GM21576 (cell line): ENCODE data around the gene FH.

Experiments used
- ATAC-seq: cut with Tn5 transposase; IDR thresholded peaks from one replicate; pipeline ENCODE4 v1.9.1; 2021; ENCODE audit warnings: mild to moderate bottlenecking, moderate library complexity; ENCODE audit not compliant: unreplicated experiment

The FH gene

GRCh38 chr1:241519308-241520079 lies at the start of gene FH:
Gene FH (minus strand): TSS chr1:241519755. CDS start chr1:241519722, 33 bp downstream.
- ATAC-seq: peak; percentile 97

DNA sequence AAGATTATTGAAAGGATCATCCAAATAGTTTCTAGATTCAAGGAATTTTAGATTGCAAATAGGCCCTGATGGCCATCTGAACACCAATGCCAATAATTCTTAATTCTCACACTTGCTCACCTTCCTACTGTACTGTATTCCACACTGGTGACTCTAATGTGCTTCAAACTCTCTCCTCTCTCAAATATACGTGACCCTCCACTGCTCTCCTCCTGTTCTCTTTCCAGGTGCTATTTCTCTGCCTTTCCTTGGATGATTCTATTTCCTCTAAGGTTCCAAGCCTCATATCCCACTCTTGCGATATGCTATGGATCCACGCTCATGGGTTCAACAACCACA lies 41.3 kb upstream of the FH start:
- no peak for ATAC-seq

GRCh38 chr1:241560146-241560848 lies 40.7 kb upstream of the FH start:
- ATAC-seq: no peak

GRCh38 chr1:241557551-241558193 lies 38.1 kb upstream of the FH start:
- ATAC-seq: no peak

- no peak for ATAC-seq
Measured at GRCh38 chr1:241557031-241557430, 37.5 kb upstream of the FH start.

- ATAC-seq: no peak
Measured at GRCh38 chr1:241555526-241555925, 36.0 kb upstream of the FH start.

GRCh38 chr1:241553886-241554592 lies 34.5 kb upstream of the FH start:
- ATAC-seq: no peak

GRCh38 chr1:241551759-241552638 lies 32.4 kb upstream of the FH start:
- peak; percentile 88 for ATAC-seq

- no peak for ATAC-seq
Measured at GRCh38 chr1:241550318-241550717, 30.8 kb upstream of the FH start.

- ATAC-seq: no peak
Measured at GRCh38 chr1:241548008-241548407, 28.5 kb upstream of the FH start.

DNA sequence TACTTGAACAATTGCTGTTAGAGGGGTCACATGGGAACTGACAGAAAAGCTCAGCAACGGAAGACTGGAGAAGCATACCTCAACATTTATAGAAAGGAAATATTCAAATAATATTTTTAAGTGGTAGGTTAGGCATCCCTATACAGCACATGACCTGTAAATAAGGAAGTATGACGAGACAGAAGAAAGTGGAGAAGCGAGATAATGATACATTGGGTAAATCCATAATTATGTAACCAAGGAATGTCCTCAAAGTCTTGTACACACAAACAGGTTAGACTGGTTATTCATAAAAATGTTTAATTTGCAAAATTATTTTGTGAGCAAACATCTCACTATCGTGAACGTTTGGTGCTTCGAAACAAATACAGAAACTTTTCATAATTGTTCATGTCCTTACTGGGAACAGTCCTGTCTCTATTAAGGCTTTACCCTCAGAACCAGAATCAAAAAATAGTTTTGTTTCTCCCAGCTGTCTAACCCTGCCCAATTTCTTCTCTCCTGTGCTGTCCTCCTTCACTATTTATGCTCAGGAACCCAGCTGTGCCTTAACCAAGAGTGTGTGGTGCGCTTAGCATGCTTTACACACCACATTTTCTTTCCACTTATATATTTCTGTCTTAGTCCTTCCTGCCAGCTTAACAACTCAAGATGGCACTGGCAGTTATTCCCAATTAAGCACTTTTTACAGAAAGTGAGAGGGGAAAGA lies 22.8 kb upstream of the FH start:
- ATAC-seq: no peak

DNA sequence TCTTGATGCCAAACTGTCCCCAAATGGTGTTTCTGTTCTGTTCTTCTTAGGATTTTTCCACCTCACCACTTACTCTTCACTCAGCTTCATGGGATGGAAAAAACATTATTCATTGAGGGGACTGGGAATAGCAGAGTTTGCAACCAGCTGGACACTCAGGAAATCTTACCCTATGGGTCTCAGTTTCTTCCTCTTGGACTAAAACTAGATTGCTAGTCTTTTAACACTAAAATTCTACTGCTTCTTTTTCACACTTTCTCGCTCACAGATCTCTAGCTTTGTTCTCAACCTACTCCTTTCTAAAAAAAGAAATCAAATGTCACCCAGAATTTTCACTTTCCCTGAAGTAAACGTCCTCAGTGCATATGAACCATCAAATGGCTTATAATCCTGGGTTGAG lies 17.4 kb upstream of the FH start:
- no peak for ATAC-seq

DNA sequence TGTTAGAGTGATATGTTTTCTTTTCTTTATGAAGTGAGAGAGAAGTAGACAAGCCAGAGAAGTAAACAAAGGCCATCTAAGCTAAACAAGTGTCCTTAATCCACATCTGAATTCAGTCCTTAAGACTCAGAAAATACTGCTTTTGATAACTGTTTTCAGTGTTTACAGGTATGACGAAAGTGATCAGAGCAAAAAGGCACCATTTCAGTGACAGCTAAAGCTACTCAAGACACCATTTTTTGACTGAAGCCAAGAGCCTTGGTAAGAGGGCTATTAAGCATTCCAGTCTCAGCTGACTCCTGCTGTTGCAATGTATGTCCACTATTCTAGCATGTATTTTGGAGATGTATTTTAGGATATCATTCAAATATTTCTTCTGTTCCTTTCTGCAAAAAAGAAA lies 16.7 kb upstream of the FH start:
- no peak for ATAC-seq

DNA sequence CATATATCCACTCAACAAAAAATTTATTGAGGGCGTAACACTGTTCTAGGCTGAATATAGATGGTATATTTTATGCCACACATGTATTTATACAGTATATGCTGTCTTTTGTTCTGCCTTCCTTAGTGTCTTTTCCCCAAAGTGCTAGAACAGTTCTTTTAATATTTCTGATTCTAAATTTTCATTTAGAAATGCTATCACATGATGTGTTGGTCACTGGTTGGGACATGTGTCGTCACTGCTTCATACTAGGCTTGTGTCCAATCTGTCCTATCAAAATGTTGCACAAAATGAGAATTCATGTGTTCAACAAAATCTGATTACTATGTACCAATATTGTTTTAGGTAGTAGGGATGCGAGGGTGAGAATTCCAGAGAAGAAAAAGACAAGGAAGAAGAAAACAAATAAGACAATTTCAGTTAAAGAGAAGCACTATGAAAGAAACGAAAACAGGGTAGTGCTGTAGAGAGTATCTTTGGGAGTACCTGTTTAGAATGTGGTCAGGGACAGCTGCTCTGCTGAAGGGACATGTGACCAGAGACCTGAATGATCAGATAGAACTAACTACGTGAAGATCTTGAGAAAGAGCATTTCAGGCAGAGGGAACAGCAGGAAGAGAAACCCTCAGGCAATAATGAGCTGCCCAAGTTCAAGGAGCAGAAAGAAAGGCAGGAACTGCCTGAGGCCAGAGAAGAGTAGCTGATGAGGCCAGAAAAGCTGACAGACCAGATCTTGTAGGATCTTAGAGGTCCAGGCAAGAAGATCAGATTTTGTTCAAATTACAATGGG lies 14.0 kb upstream of the FH start:
- ATAC-seq: peak; percentile 53

- peak; percentile 61 for ATAC-seq
Measured at GRCh38 chr1:241532864-241533263, 13.3 kb upstream of the FH start.

DNA sequence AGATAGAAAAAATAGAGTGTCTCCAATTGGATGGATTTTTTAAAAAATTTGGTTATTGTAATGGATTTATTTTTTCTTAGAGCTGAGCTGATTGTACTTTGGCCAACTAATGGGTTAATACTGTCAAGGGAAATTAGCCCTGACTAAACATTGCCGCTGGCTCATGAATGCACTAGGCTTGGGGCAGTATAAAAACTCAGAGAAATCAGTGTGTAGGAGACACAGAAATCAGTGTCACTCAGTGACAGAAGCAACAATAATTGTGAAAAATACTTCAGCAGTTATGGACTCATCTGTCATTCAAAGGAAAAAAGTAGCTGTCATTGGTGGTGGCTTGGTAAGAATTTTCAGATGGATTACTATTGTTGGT lies 12.6 kb upstream of the FH start, which contains the start of gene KMO:
Gene KMO (plus strand): TSS at position 217 of the 370 bp plus-strand sequence. CDS start 67 bp downstream, at position 284.
- peak; percentile 22 for ATAC-seq

GRCh38 chr1:241531195-241532161 lies 11.9 kb upstream of the FH start:
- peak; percentile 60 for ATAC-seq

DNA sequence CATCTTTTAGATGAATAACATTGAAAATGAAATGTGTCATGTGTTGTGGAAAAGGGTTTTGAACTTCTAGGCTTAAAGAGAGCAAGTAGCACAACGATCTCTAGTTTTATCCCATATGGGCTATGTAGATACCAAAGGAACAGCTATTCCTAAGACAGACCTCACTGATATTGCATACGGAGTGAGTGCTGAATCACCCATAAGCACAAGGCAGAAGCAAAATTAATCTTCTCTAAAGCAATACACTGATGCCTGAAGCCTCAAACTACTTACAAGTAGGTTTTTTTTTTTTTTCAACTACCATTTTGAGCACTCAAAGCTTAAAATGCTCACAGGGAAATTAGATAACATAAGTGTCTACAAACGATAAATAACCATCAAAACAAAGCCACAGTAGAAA lies 7.6 kb upstream of the FH start:
- ATAC-seq: no peak
